ENCODE data around the gene KCNH4. TPM values are rescaled to one million over a fixed set of nuclear protein-coding genes. Genes with fewer than 3 reads are reported as not detected.

KCNH4 gene
- total and polyA plus RNA-seq, 2 of the 13 experiments (the other 11 are each of a cell fraction or from before 2014, with no cell fraction given): 0.01 to 0.09 TPM

GRCh38 chr17:42171831-42172230, 9.1 kb downstream of the KCNH4 start:
- H3K9ac ChIP-seq (ENCODE audit: insufficient read depth, low read depth, low read length): no peak overlapping the region
- WGBS (ENCODE audit: low lambda C conversion rate): 37% methylated on average over 11 of the region's 11 CpGs
- intact Hi-C loops (cut with micrococcal nuclease; ENCODE audit: unreplicated experiment): no loop called here
- H3K27ac ChIP-seq (ENCODE audit: extremely low read length, insufficient read depth, low read length): no peak overlapping the region
- H3K27me3 ChIP-seq (ENCODE audit: control insufficient read depth in 1 of 2, insufficient read depth in 2 of 2, low read length in 2 of 2): peaks cover 4 to 57% of the 10 kb centered on the region in 2 experiments; a peak in 4 of 5 replicates
- ATAC-seq (peak; percentile 70), DNase-seq (ENCODE audit: low spot score) (no peak), FAIRE-seq (no peak)
- no peaks in the 10 kb centered on the region for H3K9me3 ChIP-seq (ENCODE audit: low read length)
- H4K20me1 ChIP-seq (ENCODE audit: insufficient read depth, low read length): no peaks in the 10 kb centered on the region; the same call in 1 of the 2 replicates
- H3K4me2 ChIP-seq (ENCODE audit: low read depth, low read length): no peak overlapping the region
- in situ Hi-C loops (cut with HindIII; ENCODE audit: extremely low pct_ligation_motif_present, low pct_unique_long_range_greater_than_20kb): no loop called here
- BruUV-seq (replicated peaks): no TSS peak
- ChIA-PET CTCF (ENCODE audit: low intra/inter-chr PET ratio, low total read pairs) (no interaction called here), POLR2A (no interaction called here)
- no peaks in the 10 kb centered on the region for H3K36me3 ChIP-seq (replicated peaks in 1 of 2; ENCODE audit: control insufficient read depth in 1 of 2, insufficient read depth in 2 of 2, low read length in 2 of 2)
- no peak overlapping the region for H2AFZ ChIP-seq (ENCODE audit: low read length)
- H3K4me3 ChIP-seq (replicated peaks in 1 of 3; ENCODE audit: insufficient read depth in 1 of 3, low read depth in 2 of 3, low read length in 3 of 3): no peak overlapping the region
- no peak for TF ChIP-seq ONECUT2 (CRISPR knock-in tag; IDR thresholded peaks at IDR 0.05)
- TF ChIP-seq SMARCE1 (IDR thresholded peaks at IDR 0.05; ENCODE audit: borderline replicate concordance): no peak
- peak; percentile 67; the same call in 1 of the 2 replicates for TF ChIP-seq ZNF768 (CRISPR knock-in tag; IDR thresholded peaks at IDR 0.05)
- TF ChIP-seq, protein P1, sequence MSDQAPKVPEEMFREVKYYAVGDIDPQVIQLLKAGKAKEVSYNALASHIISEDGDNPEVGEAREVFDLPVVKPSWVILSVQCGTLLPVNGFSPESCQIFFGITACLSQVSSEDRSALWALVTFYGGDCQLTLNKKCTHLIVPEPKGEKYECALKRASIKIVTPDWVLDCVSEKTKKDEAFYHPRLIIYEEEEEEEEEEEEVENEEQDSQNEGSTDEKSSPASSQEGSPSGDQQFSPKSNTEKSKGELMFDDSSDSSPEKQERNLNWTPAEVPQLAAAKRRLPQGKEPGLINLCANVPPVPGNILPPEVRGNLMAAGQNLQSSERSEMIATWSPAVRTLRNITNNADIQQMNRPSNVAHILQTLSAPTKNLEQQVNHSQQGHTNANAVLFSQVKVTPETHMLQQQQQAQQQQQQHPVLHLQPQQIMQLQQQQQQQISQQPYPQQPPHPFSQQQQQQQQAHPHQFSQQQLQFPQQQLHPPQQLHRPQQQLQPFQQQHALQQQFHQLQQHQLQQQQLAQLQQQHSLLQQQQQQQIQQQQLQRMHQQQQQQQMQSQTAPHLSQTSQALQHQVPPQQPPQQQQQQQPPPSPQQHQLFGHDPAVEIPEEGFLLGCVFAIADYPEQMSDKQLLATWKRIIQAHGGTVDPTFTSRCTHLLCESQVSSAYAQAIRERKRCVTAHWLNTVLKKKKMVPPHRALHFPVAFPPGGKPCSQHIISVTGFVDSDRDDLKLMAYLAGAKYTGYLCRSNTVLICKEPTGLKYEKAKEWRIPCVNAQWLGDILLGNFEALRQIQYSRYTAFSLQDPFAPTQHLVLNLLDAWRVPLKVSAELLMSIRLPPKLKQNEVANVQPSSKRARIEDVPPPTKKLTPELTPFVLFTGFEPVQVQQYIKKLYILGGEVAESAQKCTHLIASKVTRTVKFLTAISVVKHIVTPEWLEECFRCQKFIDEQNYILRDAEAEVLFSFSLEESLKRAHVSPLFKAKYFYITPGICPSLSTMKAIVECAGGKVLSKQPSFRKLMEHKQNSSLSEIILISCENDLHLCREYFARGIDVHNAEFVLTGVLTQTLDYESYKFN (CRISPR knock-in tag; conservative IDR thresholded peaks at IDR 0.05): no peak
- peak; percentile 86 for TF ChIP-seq HNRNPLL (IDR thresholded peaks at IDR 0.05; ENCODE audit: low read depth, low read length, poor library complexity, severe bottlenecking)
- TF ChIP-seq CTCF (CRISPR knock-in tag; IDR thresholded peaks at IDR 0.05): peak; percentile 18; the same call in 1 of the 2 replicates
- H3K4me1 ChIP-seq (ENCODE audit: insufficient read depth, low read length): peaks cover 11% of the 10 kb centered on the region
- no peaks in the 10 kb centered on the region for H3K79me2 ChIP-seq (ENCODE audit: insufficient read depth, low read length)

All from HepG2 (cell line).